K562 (cell line): ENCODE data around the gene PNMT. TPM values are rescaled to one million over a fixed set of nuclear protein-coding genes. Genes with fewer than 3 reads are reported as not detected.

ENCODE experiments used
- CEBPG ChIP-seq, 3 experiments: fragments of 200-800 bp in 1 of 3; sonication (Bioruptor generic) in 1 of 3; sonication (generic) in 1 of 3; formaldehyde crosslinking in 1 of 3; IDR thresholded peaks in 2 of 3; conservative IDR thresholded peaks in 1 of 3; 2 replicates each; pipeline versions ENCODE4 v1.6.1 to v1.8.0; 2016 to 2022; ENCODE audit warnings: missing compliant biosample characterization in 2 of 3, missing genetic modification characterization in 2 of 3, mild to moderate bottlenecking in 1 of 3, missing genetic modification reagents in 1 of 3
- EWSR1 ChIP-seq: fragments of 450-650 bp; IDR thresholded peaks from 2 replicates; pipeline ENCODE4 v1.6.1; 2018; ENCODE audit warnings: borderline replicate concordance, mild to moderate bottlenecking, low read depth, moderate library complexity; ENCODE audit not compliant: partially characterized antibody
- FOS ChIP-seq: IDR thresholded peaks from 3 replicates; pipeline ENCODE4 v1.6.1; 2011; ENCODE audit not compliant: insufficient read length; ENCODE audit errors: extremely low read depth
- FOXK2 ChIP-seq, 2 experiments: fragments of 450-650 bp; IDR thresholded peaks in 1 of 2; conservative IDR thresholded peaks in 1 of 2; 2 replicates each; pipeline ENCODE4 v1.6.1; 2016; ENCODE audit warnings: low read depth in 2 of 2, mild to moderate bottlenecking in 1 of 2
- GABPA ChIP-seq: fragments of 200-800 bp; sonication (Bioruptor generic); conservative IDR thresholded peaks from 2 replicates; pipeline ENCODE4 v1.6.1; 2016; ENCODE audit warnings: low read depth, missing genetic modification characterization, missing compliant biosample characterization
- HNRNPH1 ChIP-seq: fragments of 200-400 bp; formaldehyde crosslinking; optimal IDR thresholded peaks from 2 replicates; pipeline ENCODE3; 2017; ENCODE audit warnings: low read depth, mild to moderate bottlenecking, low read length, moderate library complexity
- LARP7 ChIP-seq: fragments of 450-650 bp; IDR thresholded peaks from 2 replicates; pipeline ENCODE4 v1.6.1; 2016
- NFIX ChIP-seq: fragments of 250-450 bp; sonication (Bioruptor Pico); IDR thresholded peaks from 2 replicates; pipeline ENCODE4 v1.4.0; 2020; ENCODE audit warnings: low read depth, mild to moderate bottlenecking, moderate library complexity
- PCBP1 ChIP-seq: fragments of 200-400 bp; formaldehyde crosslinking; IDR thresholded peaks from 2 replicates; pipeline ENCODE4 v1.6.1; 2018; ENCODE audit warnings: mild to moderate bottlenecking, low read depth, low read length; ENCODE audit not compliant: poor library complexity, severe bottlenecking
- SOX6 ChIP-seq: fragments of 450-650 bp; IDR thresholded peaks from 2 replicates; pipeline ENCODE4 v1.6.1; 2014; ENCODE audit warnings: mild to moderate bottlenecking
- TEAD2 ChIP-seq: fragments of 450-650 bp; IDR thresholded peaks from 2 replicates; pipeline ENCODE4 v1.6.1; 2016; ENCODE audit warnings: missing genetic modification characterization, control low read depth, missing compliant biosample characterization
- TSC22D4 ChIP-seq: fragments of 450-650 bp; IDR thresholded peaks from 2 replicates; pipeline ENCODE4 v1.6.1; 2016; ENCODE audit warnings: missing genetic modification characterization, missing biosample characterization, control low read depth
- ZKSCAN8 ChIP-seq: fragments of 200-800 bp; sonication (Bioruptor generic); IDR thresholded peaks from 2 replicates; pipeline ENCODE4 v1.6.1; 2016; ENCODE audit warnings: missing genetic modification characterization, missing compliant biosample characterization
- ZNF174 ChIP-seq: fragments of 250-450 bp; sonication (Bioruptor Pico); IDR thresholded peaks from 2 replicates; pipeline ENCODE4 v1.4.0; 2020; ENCODE audit warnings: mild to moderate bottlenecking
- ZNF224 ChIP-seq: sonication (generic); formaldehyde crosslinking; IDR thresholded peaks from 2 replicates; pipeline ENCODE4 v1.8.0; 2022; ENCODE audit warnings: mild to moderate bottlenecking, missing genetic modification reagents
- ZNF282 ChIP-seq: sonication (generic); formaldehyde crosslinking; IDR thresholded peaks from 2 replicates; pipeline ENCODE4 v1.8.1; 2023; ENCODE audit warnings: missing genetic modification reagents
- ZNF311 ChIP-seq: fragments of 250-450 bp; sonication (Bioruptor Pico); IDR thresholded peaks from 2 replicates; pipeline ENCODE4 v1.4.0; 2020; ENCODE audit warnings: mild to moderate bottlenecking, moderate library complexity
- ZNF551 ChIP-seq: fragments of 250-450 bp; sonication (Bioruptor Pico); IDR thresholded peaks from 2 replicates; pipeline ENCODE4 v1.5.0; 2021; ENCODE audit warnings: mild to moderate bottlenecking, moderate library complexity
- ZNF561 ChIP-seq: fragments of 450-650 bp; formaldehyde crosslinking; conservative IDR thresholded peaks from 2 replicates; pipeline ENCODE4 v1.4.0; 2020; ENCODE audit warnings: mild to moderate bottlenecking, moderate library complexity
- ZNF778 ChIP-seq: fragments of 450-650 bp; formaldehyde crosslinking; IDR thresholded peaks from 2 replicates; pipeline ENCODE4 v1.4.0; 2020; ENCODE audit warnings: mild to moderate bottlenecking, moderate library complexity
- polyA plus RNA-seq, 8 experiments: library from polyadenylated mRNA; depleted of rRNA in 4 of 8; stranded (reverse) in 5 of 8; unstranded in 3 of 8; fragments of >200 nt; fragmentation: Nextera tagmentation in 2 of 8; fragmentation: Illumina TruSeq in 1 of 8; extraction: Ambion mirVana in 2 of 8; extraction: Trizol in 1 of 8; gene quantifications; 2 replicates each; pipeline versions ENCODE4 v1.2.1 to v1.2.3, GENCODE V29; 2011 to 2014; ENCODE audit warnings: inconsistent platforms in 1 of 8, missing spikeins in 1 of 8
- total RNA-seq, 7 experiments: library from RNA; depleted of rRNA in 6 of 7; stranded (reverse); fragments of >200 nt in 6 of 7; fragmentation: Illumina TruSeq in 2 of 7; extraction: Trizol in 2 of 7; gene quantifications; 2 replicates each; pipeline versions ENCODE4 v1.2.1 to v1.2.3, GENCODE V29; 2011 to 2021; ENCODE audit warnings: low replicate concordance in 1 of 7
- TF ChIP-seq, protein P1 (sequence below): sonication (generic); formaldehyde crosslinking; IDR thresholded peaks from 2 replicates; pipeline ENCODE4 v1.8.1; 2023; ENCODE audit warnings: mild to moderate bottlenecking, missing genetic modification reagents
- TF ChIP-seq, protein P2 (sequence below): fragments of 250-450 bp; sonication (Bioruptor Pico); IDR thresholded peaks from 2 replicates; pipeline ENCODE4 v1.4.0; 2020; ENCODE audit warnings: mild to moderate bottlenecking, moderate library complexity
- TF ChIP-seq, protein P3 (sequence below): sonication (generic); formaldehyde crosslinking; IDR thresholded peaks from 2 replicates; pipeline ENCODE4 v1.5.0; 2020; ENCODE audit warnings: missing genetic modification reagents

The PNMT gene
- total and polyA plus RNA-seq, 9 of the 15 experiments (the other 6 are each of a cell fraction or from before 2014, with no cell fraction given) = 0.55 to 18.1 (median 5.8) TPM

DNA sequence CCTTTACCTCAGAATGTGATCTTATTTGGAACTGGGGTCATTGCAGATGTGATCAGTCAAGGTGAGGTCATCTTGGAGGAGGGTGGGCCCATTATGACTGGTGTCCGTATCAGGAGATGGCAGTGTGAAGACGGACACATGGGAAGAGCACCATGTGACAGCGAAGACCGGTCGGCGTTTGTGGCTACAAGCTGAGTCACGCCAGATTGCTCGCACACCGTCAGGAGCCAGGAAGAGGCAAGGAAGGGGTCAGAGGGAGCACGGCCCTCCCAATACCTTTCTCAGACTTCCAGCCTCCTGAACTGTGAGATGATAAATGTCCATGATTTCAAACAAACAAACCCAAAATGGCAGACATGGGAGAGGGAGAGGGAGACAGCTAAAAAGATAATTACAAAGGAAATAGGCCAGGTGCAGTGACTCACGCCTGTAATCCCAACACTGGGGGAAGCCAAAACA, 18.1 kb upstream of the PNMT start (continued):
- TF ChIP-seq NFIX = no peak
- TF ChIP-seq FOXK2 (conservative IDR thresholded peaks at IDR 0.05 in 1 of 2, IDR thresholded peaks at IDR 0.05 in 1 of 2; ENCODE audit: low read depth in 2 of 2) = peak; percentile 89 to 91
- TF ChIP-seq GABPA (tag) = peak; percentile 20; the same call in 1 of the 2 replicates
- no peak for TF ChIP-seq ZNF224 (CRISPR knock-in tag)
- TF ChIP-seq, protein P1, sequence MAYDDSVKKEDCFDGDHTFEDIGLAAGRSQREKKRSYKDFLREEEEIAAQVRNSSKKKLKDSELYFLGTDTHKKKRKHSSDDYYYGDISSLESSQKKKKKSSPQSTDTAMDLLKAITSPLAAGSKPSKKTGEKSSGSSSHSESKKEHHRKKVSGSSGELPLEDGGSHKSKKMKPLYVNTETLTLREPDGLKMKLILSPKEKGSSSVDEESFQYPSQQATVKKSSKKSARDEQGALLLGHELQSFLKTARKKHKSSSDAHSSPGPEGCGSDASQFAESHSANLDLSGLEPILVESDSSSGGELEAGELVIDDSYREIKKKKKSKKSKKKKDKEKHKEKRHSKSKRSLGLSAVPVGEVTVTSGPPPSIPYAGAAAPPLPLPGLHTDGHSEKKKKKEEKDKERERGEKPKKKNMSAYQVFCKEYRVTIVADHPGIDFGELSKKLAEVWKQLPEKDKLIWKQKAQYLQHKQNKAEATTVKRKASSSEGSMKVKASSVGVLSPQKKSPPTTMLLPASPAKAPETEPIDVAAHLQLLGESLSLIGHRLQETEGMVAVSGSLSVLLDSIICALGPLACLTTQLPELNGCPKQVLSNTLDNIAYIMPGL = no peak
- TF ChIP-seq, protein P2, sequence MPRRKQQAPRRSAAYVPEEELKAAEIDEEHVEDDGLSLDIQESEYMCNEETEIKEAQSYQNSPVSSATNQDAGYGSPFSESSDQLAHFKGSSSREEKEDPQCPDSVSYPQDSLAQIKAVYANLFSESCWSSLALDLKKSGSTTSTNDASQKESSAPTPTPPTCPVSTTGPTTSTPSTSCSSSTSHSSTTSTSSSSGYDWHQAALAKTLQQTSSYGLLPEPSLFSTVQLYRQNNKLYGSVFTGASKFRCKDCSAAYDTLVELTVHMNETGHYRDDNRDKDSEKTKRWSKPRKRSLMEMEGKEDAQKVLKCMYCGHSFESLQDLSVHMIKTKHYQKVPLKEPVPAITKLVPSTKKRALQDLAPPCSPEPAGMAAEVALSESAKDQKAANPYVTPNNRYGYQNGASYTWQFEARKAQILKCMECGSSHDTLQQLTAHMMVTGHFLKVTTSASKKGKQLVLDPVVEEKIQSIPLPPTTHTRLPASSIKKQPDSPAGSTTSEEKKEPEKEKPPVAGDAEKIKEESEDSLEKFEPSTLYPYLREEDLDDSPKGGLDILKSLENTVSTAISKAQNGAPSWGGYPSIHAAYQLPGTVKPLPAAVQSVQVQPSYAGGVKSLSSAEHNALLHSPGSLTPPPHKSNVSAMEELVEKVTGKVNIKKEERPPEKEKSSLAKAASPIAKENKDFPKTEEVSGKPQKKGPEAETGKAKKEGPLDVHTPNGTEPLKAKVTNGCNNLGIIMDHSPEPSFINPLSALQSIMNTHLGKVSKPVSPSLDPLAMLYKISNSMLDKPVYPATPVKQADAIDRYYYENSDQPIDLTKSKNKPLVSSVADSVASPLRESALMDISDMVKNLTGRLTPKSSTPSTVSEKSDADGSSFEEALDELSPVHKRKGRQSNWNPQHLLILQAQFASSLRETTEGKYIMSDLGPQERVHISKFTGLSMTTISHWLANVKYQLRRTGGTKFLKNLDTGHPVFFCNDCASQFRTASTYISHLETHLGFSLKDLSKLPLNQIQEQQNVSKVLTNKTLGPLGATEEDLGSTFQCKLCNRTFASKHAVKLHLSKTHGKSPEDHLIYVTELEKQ (CRISPR knock-in tag) = no peak
- TF ChIP-seq ZNF174 (CRISPR knock-in tag) = no peak
- TF ChIP-seq FOS = peak; percentile 7
- TF ChIP-seq ZNF778 (CRISPR knock-in tag) = no peak
- TF ChIP-seq TSC22D4 (tag) = no peak
- TF ChIP-seq ZNF551 (CRISPR knock-in tag) = no peak
- TF ChIP-seq ZNF311 (CRISPR knock-in tag) = no peak
- no peak for TF ChIP-seq HNRNPH1
- TF ChIP-seq PCBP1 = no peak
- peak; percentile 76 for TF ChIP-seq SOX6
- TF ChIP-seq TEAD2 = no peak
- no peak for TF ChIP-seq CEBPG (CRISPR knock-in tag; IDR thresholded peaks at IDR 0.05)
- TF ChIP-seq CEBPG (tag; conservative IDR thresholded peaks at IDR 0.05 in 1 of 2, IDR thresholded peaks at IDR 0.05 in 1 of 2) = no peak
- TF ChIP-seq ZNF282 = no peak
- no peak for TF ChIP-seq LARP7
- no peak for TF ChIP-seq ZNF561
- TF ChIP-seq, protein P3, sequence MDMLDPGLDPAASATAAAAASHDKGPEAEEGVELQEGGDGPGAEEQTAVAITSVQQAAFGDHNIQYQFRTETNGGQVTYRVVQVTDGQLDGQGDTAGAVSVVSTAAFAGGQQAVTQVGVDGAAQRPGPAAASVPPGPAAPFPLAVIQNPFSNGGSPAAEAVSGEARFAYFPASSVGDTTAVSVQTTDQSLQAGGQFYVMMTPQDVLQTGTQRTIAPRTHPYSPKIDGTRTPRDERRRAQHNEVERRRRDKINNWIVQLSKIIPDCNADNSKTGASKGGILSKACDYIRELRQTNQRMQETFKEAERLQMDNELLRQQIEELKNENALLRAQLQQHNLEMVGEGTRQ = peak; percentile 90
- no peak for TF ChIP-seq EWSR1
- TF ChIP-seq ZKSCAN8 (CRISPR knock-in tag) = 0 out of 2 replicates have a peak, but pooled peaks have one; percentile 32
